Epithelial cell of esophagus (primary cell): ENCODE measurements around the gene THSD4.

ENCODE experiments used
- DNase-seq: peaks from one replicate; pipeline ENCODE4 v3.0.0; 2010; ENCODE audit warnings: low read depth
- H3K4me3 ChIP-seq: 2 replicates; pipeline ENCODE4 v1.5.1; 2011; ENCODE audit warnings: mild to moderate bottlenecking, low read length, control low read depth
- TF ChIP-seq, protein P1 (sequence below): IDR thresholded peaks from 2 replicates; pipeline ENCODE4 v1.5.1; 2011; ENCODE audit warnings: low read depth, mild to moderate bottlenecking, low read length, control low read depth, inconsistent platforms; ENCODE audit not compliant: insufficient read depth; ENCODE audit errors: missing control alignments

THSD4 gene

DNA sequence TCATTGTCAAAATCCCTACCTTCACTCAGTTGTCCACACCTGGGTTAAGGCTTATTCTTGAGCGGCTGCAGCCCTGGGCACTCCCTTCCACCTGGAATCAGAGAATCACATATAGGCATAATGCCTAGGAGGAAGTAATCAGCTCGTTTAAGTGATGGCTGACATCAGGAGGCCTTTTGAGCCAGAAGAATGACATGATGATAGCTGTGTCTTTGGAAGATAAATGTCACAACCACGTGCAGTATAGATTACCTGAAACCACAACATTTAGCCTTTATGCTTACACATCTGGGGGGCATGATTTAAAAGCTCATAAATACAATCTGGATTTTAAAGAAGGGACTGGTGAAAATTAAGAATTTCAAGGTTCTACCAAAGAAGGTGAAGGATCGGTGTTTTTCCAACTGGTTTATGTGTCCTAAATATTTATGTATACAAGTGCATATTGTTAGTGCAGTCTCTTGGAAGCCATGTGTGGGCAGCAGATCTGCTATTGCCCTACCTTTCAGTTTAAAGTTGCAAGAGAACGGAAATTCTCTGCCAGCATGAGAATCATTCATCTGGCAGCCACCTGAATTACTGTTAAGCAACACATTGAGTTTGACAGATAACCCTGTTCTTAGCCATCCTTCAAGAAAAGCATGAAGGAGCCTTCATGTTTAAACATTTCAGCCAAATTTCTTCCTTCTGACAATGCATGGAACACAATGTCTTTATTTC lies 531.7 kb downstream of the THSD4 start:
- H3K4me3 ChIP-seq: no peak overlapping the region
- TF ChIP-seq, protein P1, sequence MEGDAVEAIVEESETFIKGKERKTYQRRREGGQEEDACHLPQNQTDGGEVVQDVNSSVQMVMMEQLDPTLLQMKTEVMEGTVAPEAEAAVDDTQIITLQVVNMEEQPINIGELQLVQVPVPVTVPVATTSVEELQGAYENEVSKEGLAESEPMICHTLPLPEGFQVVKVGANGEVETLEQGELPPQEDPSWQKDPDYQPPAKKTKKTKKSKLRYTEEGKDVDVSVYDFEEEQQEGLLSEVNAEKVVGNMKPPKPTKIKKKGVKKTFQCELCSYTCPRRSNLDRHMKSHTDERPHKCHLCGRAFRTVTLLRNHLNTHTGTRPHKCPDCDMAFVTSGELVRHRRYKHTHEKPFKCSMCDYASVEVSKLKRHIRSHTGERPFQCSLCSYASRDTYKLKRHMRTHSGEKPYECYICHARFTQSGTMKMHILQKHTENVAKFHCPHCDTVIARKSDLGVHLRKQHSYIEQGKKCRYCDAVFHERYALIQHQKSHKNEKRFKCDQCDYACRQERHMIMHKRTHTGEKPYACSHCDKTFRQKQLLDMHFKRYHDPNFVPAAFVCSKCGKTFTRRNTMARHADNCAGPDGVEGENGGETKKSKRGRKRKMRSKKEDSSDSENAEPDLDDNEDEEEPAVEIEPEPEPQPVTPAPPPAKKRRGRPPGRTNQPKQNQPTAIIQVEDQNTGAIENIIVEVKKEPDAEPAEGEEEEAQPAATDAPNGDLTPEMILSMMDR: no peak

DNA sequence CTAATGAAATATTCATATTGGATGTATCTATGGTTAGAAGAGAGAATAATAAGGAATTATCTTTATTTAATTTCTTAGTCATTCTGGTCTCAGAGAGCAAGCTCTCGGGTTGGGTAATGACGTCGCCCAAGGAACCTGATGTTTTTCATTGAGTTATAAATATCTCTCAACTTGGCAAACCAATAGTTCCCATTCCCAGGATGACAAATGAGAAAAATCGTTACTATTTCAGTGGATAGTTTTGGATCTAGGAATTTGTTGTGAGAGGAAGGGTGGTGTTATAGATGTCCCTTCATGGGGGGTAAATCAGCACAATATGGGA lies 532.2 kb downstream of the THSD4 start:
- TF ChIP-seq, protein P1: no peak
- no peak for DNase-seq
- no peak overlapping the region for H3K4me3 ChIP-seq

More for the DNA sequence above, 531.7 kb downstream of the THSD4 start:
- no peak for DNase-seq

GRCh38 chr15:71648095-71648494 lies 532.8 kb downstream of the THSD4 start:
- no peak for DNase-seq
- TF ChIP-seq, protein P1: no peak
- no peak overlapping the region for H3K4me3 ChIP-seq

DNA sequence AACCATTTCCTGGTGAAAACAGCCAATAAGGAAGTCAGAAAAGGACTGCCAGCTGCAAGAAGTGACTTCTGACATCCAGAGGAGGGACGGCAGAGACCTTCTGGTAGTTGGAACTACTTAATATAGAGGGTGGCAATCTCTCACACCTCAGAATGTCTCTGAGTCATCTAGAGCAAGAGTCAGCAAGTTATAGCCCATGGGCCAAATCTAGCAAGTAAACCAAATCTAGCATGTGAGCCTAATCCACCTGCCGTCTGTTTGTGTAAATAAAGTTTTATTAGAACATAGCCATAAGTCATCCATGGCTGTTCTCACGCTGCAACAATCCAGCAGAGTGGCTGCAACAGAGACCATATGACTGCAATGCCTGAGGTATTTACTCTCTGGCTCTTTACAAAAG lies 534.6 kb downstream of the THSD4 start:
- peak; percentile 86 for DNase-seq
- TF ChIP-seq, protein P1: no peak

GRCh38 chr15:71650603-71651002 lies 535.3 kb downstream of the THSD4 start:
- DNase-seq: no peak
- no peak overlapping the region for H3K4me3 ChIP-seq
- TF ChIP-seq, protein P1: no peak

More for the DNA sequence above, 534.6 kb downstream of the THSD4 start:
- H3K4me3 ChIP-seq: no peak overlapping the region

GRCh38 chr15:71651750-71652186 lies 536.5 kb downstream of the THSD4 start:
- TF ChIP-seq, protein P1: peak; percentile 82
- peak; percentile 84 for DNase-seq
- H3K4me3 ChIP-seq: no peak overlapping the region
